Peyer's patch (tissue), 4 donors: ENCODE measurements around the gene PDE2A.

ENCODE experiments used
- POLR2A ChIP-seq, 2 donors: fragments of 450-650 bp; IDR thresholded peaks; one replicate each; pipeline ENCODE4 v1.5.1; 2017; ENCODE audit warnings: antibody characterized with exemption in 2 of 2, mild to moderate bottlenecking in 2 of 2, moderate library complexity in 2 of 2
- TF ChIP-seq, protein P1 (sequence below), 6 experiments: fragments of 450-650 bp in 4 of 6; fragments of 200-600 bp in 2 of 6; sonication (generic) in 1 of 6; IDR thresholded peaks; one replicate each; pipeline ENCODE4 v1.5.1; 2017 to 2019; ENCODE audit warnings: antibody characterized with exemption in 6 of 6, mild to moderate bottlenecking in 3 of 6, moderate library complexity in 1 of 6

DNA sequence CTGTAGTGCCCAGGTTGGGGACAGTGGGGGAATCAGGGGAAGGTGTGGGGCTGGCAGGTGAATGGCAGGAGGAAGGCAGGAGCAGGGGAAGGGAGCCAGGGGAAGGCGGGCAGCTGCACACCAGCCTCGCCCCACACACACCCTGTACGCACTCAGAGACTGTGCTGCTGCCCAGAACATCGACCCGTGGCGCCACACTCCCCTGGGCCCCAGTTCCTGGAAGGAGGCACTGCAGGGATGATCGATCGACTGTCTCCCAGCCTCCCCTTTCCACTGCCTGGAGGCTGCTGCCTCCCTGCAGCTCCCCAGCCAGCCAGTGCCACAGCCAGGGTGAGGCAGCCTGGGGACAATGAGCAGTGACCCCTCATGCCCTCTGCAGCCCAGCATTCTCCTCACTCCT lies 19.2 kb downstream of the PDE2A start:
- no peak for TF ChIP-seq POLR2A (IDR thresholded peaks at IDR 0.05)
- TF ChIP-seq, protein P1, sequence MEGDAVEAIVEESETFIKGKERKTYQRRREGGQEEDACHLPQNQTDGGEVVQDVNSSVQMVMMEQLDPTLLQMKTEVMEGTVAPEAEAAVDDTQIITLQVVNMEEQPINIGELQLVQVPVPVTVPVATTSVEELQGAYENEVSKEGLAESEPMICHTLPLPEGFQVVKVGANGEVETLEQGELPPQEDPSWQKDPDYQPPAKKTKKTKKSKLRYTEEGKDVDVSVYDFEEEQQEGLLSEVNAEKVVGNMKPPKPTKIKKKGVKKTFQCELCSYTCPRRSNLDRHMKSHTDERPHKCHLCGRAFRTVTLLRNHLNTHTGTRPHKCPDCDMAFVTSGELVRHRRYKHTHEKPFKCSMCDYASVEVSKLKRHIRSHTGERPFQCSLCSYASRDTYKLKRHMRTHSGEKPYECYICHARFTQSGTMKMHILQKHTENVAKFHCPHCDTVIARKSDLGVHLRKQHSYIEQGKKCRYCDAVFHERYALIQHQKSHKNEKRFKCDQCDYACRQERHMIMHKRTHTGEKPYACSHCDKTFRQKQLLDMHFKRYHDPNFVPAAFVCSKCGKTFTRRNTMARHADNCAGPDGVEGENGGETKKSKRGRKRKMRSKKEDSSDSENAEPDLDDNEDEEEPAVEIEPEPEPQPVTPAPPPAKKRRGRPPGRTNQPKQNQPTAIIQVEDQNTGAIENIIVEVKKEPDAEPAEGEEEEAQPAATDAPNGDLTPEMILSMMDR (IDR thresholded peaks at IDR 0.05) = no peak
